ENCODE results near the gene CDK14. TPM values are rescaled to one million over a fixed set of nuclear protein-coding genes. Genes with fewer than 3 reads are reported as not detected.
"Not testable (repeated sequence)": the region's sequence is repeated elsewhere in the genome, so short reads cannot be mapped to it uniquely, and the experiment has no call there.

The CDK14 gene
- total RNA-seq, 6 donors from 2014 or later = 21.7 to 53.4 (median 37.1) TPM

- TF ChIP-seq POLR2AphosphoS5 (IDR thresholded peaks at IDR 0.05) = no peak
- TF ChIP-seq EP300 (IDR thresholded peaks at IDR 0.05) = peak in 1 of 4 donors; percentile 32
- ATAC-seq (ENCODE audit: low FRiP score in 2 of 2) = peak in 1 of 2 donors; percentile 79
- no peak overlapping the region for H3K4me3 ChIP-seq
- H3K36me3 ChIP-seq = no peaks in the 10 kb centered on the region
- H3K27me3 ChIP-seq = no peaks in the 10 kb centered on the region
- DNase-seq = no peak
- H3K4me1 ChIP-seq = peaks cover 0 to 4% (median 1%) of the 10 kb centered on the region in 4 donors
- H3K27ac ChIP-seq = peak overlapping the region in 1 of 4 donors; percentile 42
- H3K9me3 ChIP-seq = no peaks in the 10 kb centered on the region
- 65 to 66% methylated on average over 9 of the region's 9 CpGs for WGBS, 2 donors
Measured at GRCh38 chr7:91165006-91165845, 569.1 kb downstream of the CDK14 start.

- ATAC-seq (ENCODE audit: low FRiP score in 2 of 2) = no peak
- Histone ChIP-seq H3K27ac (no peak overlapping the region), H3K4me1 (peaks cover 0 to 4% (median 1%) of the 10 kb centered on the region in 4 donors), H3K9me3 (no peaks in the 10 kb centered on the region), H3K36me3 (no peaks in the 10 kb centered on the region), H3K27me3 (no peaks in the 10 kb centered on the region), H3K4me3 (no peak overlapping the region)
- no peak for TF ChIP-seq CTCF (IDR thresholded peaks at IDR 0.05)
- no peak for TF ChIP-seq EP300 (IDR thresholded peaks at IDR 0.05)
- 86 to 94% methylated on average over 1 of the region's 1 CpG for WGBS, 2 donors
- DNase-seq = no peak
Measured at GRCh38 chr7:91165846-91166230, 569.7 kb downstream of the CDK14 start.

- ATAC-seq (ENCODE audit: low FRiP score in 2 of 2) = no peak
- WGBS, 2 donors = 71 to 73% methylated on average over 11 of the region's 11 CpGs
- no peak for TF ChIP-seq POLR2AphosphoS5 (IDR thresholded peaks at IDR 0.05)
- no peak for TF ChIP-seq POLR2A (IDR thresholded peaks at IDR 0.05)
- no peak for TF ChIP-seq CTCF (IDR thresholded peaks at IDR 0.05)
- TF ChIP-seq EP300 (IDR thresholded peaks at IDR 0.05) = no peak
Measured at GRCh38 chr7:91168871-91169829, 573.0 kb downstream of the CDK14 start.

GRCh38 chr7:91169830-91170191 is 573.7 kb downstream of the CDK14 start:
- TF ChIP-seq POLR2A (IDR thresholded peaks at IDR 0.05) = no peak
- no peak for TF ChIP-seq EP300 (IDR thresholded peaks at IDR 0.05)
- no peak for TF ChIP-seq POLR2AphosphoS5 (IDR thresholded peaks at IDR 0.05)
- TF ChIP-seq CTCF (IDR thresholded peaks at IDR 0.05) = no peak
- H3K4me3 ChIP-seq = no peak overlapping the region
- no peaks in the 10 kb centered on the region for H3K9me3 ChIP-seq
- H3K27ac ChIP-seq = no peak overlapping the region
- ATAC-seq (ENCODE audit: low FRiP score in 2 of 2) (no peak), DNase-seq (no peak)
- H3K27me3 ChIP-seq = no peaks in the 10 kb centered on the region
- H3K4me1 ChIP-seq = no peaks in the 10 kb centered on the region
- H3K36me3 ChIP-seq = no peaks in the 10 kb centered on the region
- WGBS, 2 donors = 72 to 79% methylated on average over 5 of the region's 5 CpGs

More at GRCh38 chr7:91168871-91169829, 573.0 kb downstream of the CDK14 start:
- Histone ChIP-seq H3K4me3 (no peak overlapping the region), H3K4me1 (peaks cover 0 to 4% (median 1%) of the 10 kb centered on the region in 4 donors), H3K27ac (no peak overlapping the region), H3K9me3 (no peaks in the 10 kb centered on the region), H3K27me3 (no peaks in the 10 kb centered on the region), H3K36me3 (no peaks in the 10 kb centered on the region)
- no peak for DNase-seq

- WGBS, 2 donors = 93 to 100% methylated on average over 11 of the region's 11 CpGs
- not testable (repeated sequence) for H3K4me1 ChIP-seq; H3K4me3 ChIP-seq; H3K27me3 ChIP-seq; H3K27ac ChIP-seq; DNase-seq; ATAC-seq (ENCODE audit: low FRiP score in 2 of 2); H3K9me3 ChIP-seq; H3K36me3 ChIP-seq
Measured at GRCh38 chr7:91173265-91173664, 577.1 kb downstream of the CDK14 start.

Data from upper lobe of left lung (tissue), 6 donors.